K562 (cell line): ENCODE data around the gene SCUBE1. TPM values are rescaled to one million over a fixed set of nuclear protein-coding genes. Genes with fewer than 3 reads are reported as not detected.

Experiments
- ATAC-seq: fragments of 200-7000 bp; cut with Tn5 transposase; 3 replicates; pipeline ENCODE4 v1.9.1; 2020; ENCODE audit warnings: moderate library complexity
- BruUV-seq: library from RNA; stranded (reverse); fragments of 400-500 nt; replicated peaks from 2 replicates; lab custom pipeline; 2021; lab: Mats Ljungman, UMichigan
- CTCF ChIA-PET: fragments of 300-600 bp; formaldehyde crosslinking; extraction: SDS; loops from one replicate; lab custom pipeline; 2021; ENCODE audit warnings: low intra/inter-chr PET ratio; lab: Yijun Ruan, JAX
- POLR2A ChIA-PET: fragments of 300-600, 350-650 bp; sonication (Branson Sonifier 250); formaldehyde crosslinking; extraction: SDS; loops from one replicate; lab custom pipeline; 2021; ENCODE audit warnings: antibody characterized with exemption, inconsistent platforms; lab: Yijun Ruan, JAX
- DNase-seq, 4 experiments: peaks; one replicate each; pipeline versions ENCODE4 v3.0.0 to v3.0.0-alpha.2; 2011 to 2018; ENCODE audit warnings: low spot score in 3 of 4, mixed read lengths in 3 of 4; ENCODE audit errors: extremely low read depth in 1 of 4
- FAIRE-seq: peaks from 2 replicates; lab custom pipeline; 2011; peaks lifted over from hg19 to GRCh38; lab: Jason Lieb, UNC
- H2AFZ ChIP-seq: 2 replicates; pipeline ENCODE4 v1.6.0; 2011; ENCODE audit warnings: low read depth, low read length, control low read depth, inconsistent platforms
- H3K27ac ChIP-seq: fragments of 200-600 bp; 3 replicates; pipeline ENCODE4 v1.8.0; 2011; ENCODE audit warnings: low read depth, mild to moderate bottlenecking, control low read depth, inconsistent platforms, low read length, moderate library complexity, mixed read lengths; ENCODE audit errors: extremely low read depth
- H3K27me3 ChIP-seq, 2 experiments: fragments of 300-600 bp in 1 of 2; 2 replicates in 1 of 2; 3 replicates in 1 of 2; pipeline versions ENCODE4 v1.6.0 to v1.8.0; 2011; ENCODE audit warnings: inconsistent platforms in 2 of 2, low read length in 2 of 2, mild to moderate bottlenecking in 1 of 2, mixed read lengths in 1 of 2, moderate library complexity in 1 of 2; ENCODE audit not compliant: control insufficient read depth in 2 of 2, insufficient read depth in 2 of 2
- H3K36me3 ChIP-seq: fragments of 300-600 bp; 3 replicates; pipeline ENCODE4 v1.8.0; 2011; ENCODE audit warnings: mild to moderate bottlenecking, low read length, inconsistent platforms; ENCODE audit not compliant: control insufficient read depth, insufficient read depth
- H3K4me1 ChIP-seq, 2 experiments: fragments of 200-600 bp in 1 of 2; replicated peaks in 1 of 2; 2 replicates in 1 of 2; 3 replicates in 1 of 2; pipeline versions ENCODE4 v1.5.1 to v1.8.0; 2011; ENCODE audit warnings: inconsistent platforms in 2 of 2, low read length in 2 of 2, mild to moderate bottlenecking in 1 of 2, mixed read lengths in 1 of 2, moderate library complexity in 1 of 2; ENCODE audit not compliant: control insufficient read depth in 2 of 2, insufficient read depth in 2 of 2
- H3K4me2 ChIP-seq: 2 replicates; pipeline ENCODE4 v1.6.1; 2011; ENCODE audit warnings: low read length, control low read depth, inconsistent platforms, mixed read lengths; ENCODE audit not compliant: insufficient read depth
- H3K4me3 ChIP-seq: fragments of 200-600 bp; sonication (generic), shearing (Covaris generic); 2 replicates; pipeline ENCODE4 v1.5.1; 2016; ENCODE audit warnings: control low read depth, inconsistent platforms
- H3K79me2 ChIP-seq: fragments of 200-600 bp; 3 replicates; pipeline ENCODE4 v1.8.0; 2011; ENCODE audit warnings: low read length, inconsistent platforms; ENCODE audit not compliant: control insufficient read depth, insufficient read depth
- H3K9ac ChIP-seq, 2 experiments: 2 replicates each; pipeline versions ENCODE4 v1.6.0 to v1.6.1; 2011; ENCODE audit warnings: low read depth in 2 of 2, low read length in 2 of 2, control low read depth in 1 of 2, inconsistent platforms in 1 of 2, mild to moderate bottlenecking in 1 of 2, mixed read lengths in 1 of 2; ENCODE audit not compliant: insufficient read depth in 1 of 2
- H3K9me1 ChIP-seq: one replicate; pipeline ENCODE4 v1.6.0; 2011; ENCODE audit warnings: inconsistent platforms, mild to moderate bottlenecking, low read length, moderate library complexity; ENCODE audit not compliant: control insufficient read depth, insufficient read depth
- H3K9me3 ChIP-seq: replicated peaks from 2 replicates; pipeline ENCODE4 v1.5.1; 2011; ENCODE audit warnings: low read depth, low read length, inconsistent platforms; ENCODE audit not compliant: control insufficient read depth, insufficient read depth
- H4K20me1 ChIP-seq: replicated peaks from 2 replicates; pipeline ENCODE4 v1.6.1; 2011; ENCODE audit warnings: low read length, inconsistent platforms, mixed read lengths; ENCODE audit not compliant: control insufficient read depth, insufficient read depth
- CTCF ChIP-seq, 3 experiments: IDR thresholded peaks in 2 of 3; conservative IDR thresholded peaks in 1 of 3; 2 replicates each; pipeline ENCODE4 v1.5.1; 2011 to 2012; ENCODE audit warnings: low read length in 3 of 3, mild to moderate bottlenecking in 3 of 3, control low read depth in 2 of 3, improper control_type of control experiment in 1 of 3, inconsistent platforms in 1 of 3, low read depth in 1 of 3, mixed read lengths in 1 of 3, moderate library complexity in 1 of 3; ENCODE audit not compliant: insufficient read depth in 2 of 3
- ERF ChIP-seq: fragments of 450-650 bp; formaldehyde crosslinking; IDR thresholded peaks from 2 replicates; pipeline ENCODE4 v1.4.0; 2020; ENCODE audit warnings: mild to moderate bottlenecking, mixed read lengths
- MECOM ChIP-seq: fragments of 250-450 bp; sonication (Bioruptor Pico); IDR thresholded peaks from 2 replicates; pipeline ENCODE4 v1.8.0; 2022; ENCODE audit warnings: inconsistent platforms
- WGBS: fragments of 100-300 bp; shearing (Covaris generic); methylation state at CpG from one replicate; pipeline ENCODE4 v1.1.6; 2016; ENCODE audit warnings: low coverage, mixed read lengths; ENCODE audit not compliant: insufficient coverage; ENCODE audit errors: missing lambda C conversion rate; 5-methylcytosine and 5-hydroxymethylcytosine counted together
- in situ Hi-C: fragments of 300-500 bp; cut with MboI; formaldehyde crosslinking; loops from 4 replicates; pipeline ENCODE4 v1.15.0; 2018; ENCODE audit warnings: inconsistent platforms, mixed read lengths
- intact Hi-C: fragments of 100-400 bp; cut with micrococcal nuclease; formaldehyde crosslinking; loops from 2 replicates; pipeline ENCODE4 v1.14.2; 2022
- polyA plus RNA-seq, 8 experiments: library from polyadenylated mRNA; depleted of rRNA in 4 of 8; stranded (reverse) in 5 of 8; unstranded in 3 of 8; fragments of >200 nt; fragmentation: Nextera tagmentation in 2 of 8; fragmentation: Illumina TruSeq in 1 of 8; extraction: Ambion mirVana in 2 of 8; extraction: Trizol in 1 of 8; gene quantifications; 2 replicates each; pipeline versions ENCODE4 v1.2.1 to v1.2.3, GENCODE V29; 2011 to 2014; ENCODE audit warnings: inconsistent platforms in 1 of 8, missing spikeins in 1 of 8
- total RNA-seq, 7 experiments: library from RNA; depleted of rRNA in 6 of 7; stranded (reverse); fragments of >200 nt in 6 of 7; fragmentation: Illumina TruSeq in 2 of 7; extraction: Trizol in 2 of 7; gene quantifications; 2 replicates each; pipeline versions ENCODE4 v1.2.1 to v1.2.3, GENCODE V29; 2011 to 2021; ENCODE audit warnings: low replicate concordance in 1 of 7

Gene SCUBE1
- total and polyA plus RNA-seq, 9 of the 15 experiments (the other 6 are each of a cell fraction or from before 2014, with no cell fraction given) = 0.03 to 0.47 (median 0.29) TPM; not detected in 6

DNA sequence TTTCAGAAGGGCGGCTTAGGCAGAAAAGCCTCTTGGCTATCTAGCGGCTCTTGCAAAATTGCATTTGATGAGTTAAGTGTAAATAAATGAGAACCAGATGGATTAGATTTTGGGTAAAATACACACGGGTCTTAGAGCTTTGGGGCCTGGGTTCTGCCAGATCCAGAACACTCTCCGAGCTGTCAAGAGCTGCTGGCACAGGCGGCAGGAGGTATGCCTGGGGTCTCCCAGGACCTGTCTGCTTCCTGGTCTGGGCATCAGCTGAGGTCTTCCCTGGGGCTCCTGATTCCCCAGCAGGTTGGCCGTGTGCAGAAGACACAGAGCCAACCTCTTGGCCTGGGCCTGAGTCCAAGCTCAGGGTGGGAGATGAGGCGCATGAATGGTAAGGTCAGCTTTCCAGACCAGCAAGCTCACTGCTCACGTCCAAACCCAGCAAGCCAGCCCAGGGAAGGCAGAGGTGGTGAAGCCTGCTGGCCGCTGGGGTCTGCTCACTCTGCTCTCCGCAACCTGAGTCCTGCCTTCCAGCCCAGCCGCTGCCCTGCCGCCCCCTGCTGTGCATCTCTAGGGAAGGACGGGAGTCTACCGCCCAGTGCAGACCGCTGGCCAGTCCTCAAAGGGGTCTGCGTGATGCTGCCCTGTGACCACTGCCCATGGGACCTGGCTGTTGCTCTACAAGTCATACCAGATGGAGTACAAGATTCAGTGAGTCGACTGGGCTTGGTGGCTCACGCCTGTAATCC, 44.9 kb downstream of the SCUBE1 start:
- H2AFZ ChIP-seq = no peak overlapping the region
- ATAC-seq = peak; percentile 21; the same call in 1 of the 3 replicates
- in situ Hi-C loops = no loop called here
- peaks cover 4% of the 10 kb centered on the region for H3K9me1 ChIP-seq
- no peak overlapping the region for H3K9ac ChIP-seq
- H4K20me1 ChIP-seq = no peaks in the 10 kb centered on the region
- H3K4me1 ChIP-seq = peaks cover 11 to 13% of the 10 kb centered on the region in 2 experiments; a peak in 4 of 5 replicates
- H3K4me2 ChIP-seq = no peak overlapping the region
- ChIA-PET POLR2A (interaction anchor here (0.8 to 1.1 kb wide), 2 partner anchors 14 to 40 kb away, joined by 3 read pairs; no protein-coding TSS in a partner anchor), CTCF (no interaction called here)
- DNase-seq = peak in 2 of 4 experiments; percentile 19 to 27
- no TSS peak for BruUV-seq
- no peaks in the 10 kb centered on the region for H3K79me2 ChIP-seq
- no peak for FAIRE-seq
- TF ChIP-seq MECOM (CRISPR knock-in tag) (no peak), CTCF (IDR thresholded peaks at IDR 0.05 in 2 of 3, conservative IDR thresholded peaks at IDR 0.05 in 1 of 3; ENCODE audit: insufficient read depth in 2 of 3, low read depth in 1 of 3, low read length in 3 of 3) (peak in 2 of 3 experiments; percentile 10 to 13; a peak in 2 of 6 replicates), ERF (CRISPR knock-in tag) (no peak)
- H3K27me3 ChIP-seq = peaks cover 0 to 38% of the 10 kb centered on the region in 2 experiments; a peak in 3 of 5 replicates
- H3K9me3 ChIP-seq = no peaks in the 10 kb centered on the region
- H3K4me3 ChIP-seq = no peak overlapping the region
- no peaks in the 10 kb centered on the region for H3K36me3 ChIP-seq
- intact Hi-C loops = no loop called here
- no peak overlapping the region for H3K27ac ChIP-seq
- 26% methylated on average over 15 of the region's 18 CpGs for WGBS
